A549 (cell line): ENCODE measurements around the gene GRIK2. TPM values are rescaled to one million over a fixed set of nuclear protein-coding genes. Genes with fewer than 3 reads are reported as not detected.

Source experiments
- ATAC-seq, 2 experiments: fragments of 200-7000 bp in 1 of 2; fragments of >200 bp in 1 of 2; cut with Nextera tagmentation in 1 of 2; cut with Tn5 transposase in 1 of 2; 3 replicates each; pipeline versions ENCODE4 v1.8.0 to v1.9.1; 2018 to 2020; ENCODE audit warnings: mild to moderate bottlenecking in 1 of 2, moderate library complexity in 1 of 2
- CTCF ChIA-PET: fragments of 300-600 bp; sonication (Branson Sonifier 250); formaldehyde crosslinking; extraction: SDS; loops from one replicate; lab custom pipeline; 2021; ENCODE audit warnings: antibody characterized with exemption, inconsistent platforms; lab: Yijun Ruan, JAX
- POLR2A ChIA-PET: fragments of 350-600 bp; formaldehyde crosslinking; extraction: SDS; loops from one replicate; lab custom pipeline; 2021; ENCODE audit warnings: antibody characterized with exemption, inconsistent platforms; lab: Yijun Ruan, JAX
- DNase-seq, 2 experiments: peaks; one replicate each; pipeline versions ENCODE4 v3.0.0 to v3.0.0-alpha.2; 2011 to 2016; ENCODE audit warnings: low read depth in 1 of 2, low spot score in 1 of 2
- FAIRE-seq: peaks from 2 replicates; lab custom pipeline; 2011; peaks lifted over from hg19 to GRCh38; lab: Jason Lieb, UNC
- H3K27ac ChIP-seq, 2 experiments: fragments of >200 bp; sonication (Bioruptor Twin); formaldehyde crosslinking; 3 replicates each; pipeline ENCODE4 v1.5.1; 2016 to 2017
- H3K4me1 ChIP-seq: fragments of >200 bp; sonication (Bioruptor Twin); formaldehyde crosslinking; 3 replicates; pipeline ENCODE4 v1.6.1; 2016
- H3K4me2 ChIP-seq: fragments of >200 bp; sonication (Bioruptor Twin); formaldehyde crosslinking; 3 replicates; pipeline ENCODE4 v1.6.1; 2016
- H3K4me3 ChIP-seq: fragments of >200 bp; sonication (Bioruptor Twin); formaldehyde crosslinking; 3 replicates; pipeline ENCODE4 v1.5.1; 2016
- H3K9me3 ChIP-seq: fragments of >200 bp; sonication (Bioruptor Twin); formaldehyde crosslinking; 3 replicates; pipeline ENCODE4 v1.6.1; 2016
- BCL3 ChIP-seq: fragments of >200 bp; sonication (Bioruptor Twin); formaldehyde crosslinking; IDR thresholded peaks from 3 replicates; pipeline ENCODE4 v1.6.1; 2016
- BHLHE40 ChIP-seq: IDR thresholded peaks from 2 replicates; pipeline ENCODE4 v1.6.1; 2012; ENCODE audit warnings: low read depth, low read length, inconsistent platforms
- CBX8 ChIP-seq: fragments of 200-600 bp; sonication (generic); IDR thresholded peaks from 2 replicates; pipeline ENCODE4 v1.6.1; 2016
- CHD4 ChIP-seq: fragments of 200-600 bp; sonication (generic); IDR thresholded peaks from 2 replicates; pipeline ENCODE4 v1.6.1; 2016; ENCODE audit warnings: antibody characterized with exemption, mild to moderate bottlenecking, borderline replicate concordance
- ESRRA ChIP-seq: fragments of 150-350 bp; IDR thresholded peaks from 2 replicates; pipeline ENCODE4 v1.6.1; 2014; ENCODE audit warnings: mild to moderate bottlenecking, low read length, borderline replicate concordance
- FOSB ChIP-seq: fragments of 250-450 bp; sonication (Bioruptor Pico); IDR thresholded peaks from 2 replicates; pipeline ENCODE4 v1.5.0; 2020; ENCODE audit warnings: mild to moderate bottlenecking, moderate library complexity
- GATA3 ChIP-seq: IDR thresholded peaks from 2 replicates; pipeline ENCODE4 v1.6.1; 2012; ENCODE audit warnings: borderline replicate concordance
- HDAC2 ChIP-seq: fragments of 200-600 bp; sonication (generic); IDR thresholded peaks from 2 replicates; pipeline ENCODE4 v1.6.1; 2016
- JUN ChIP-seq, 2 experiments: fragments of >200 bp; sonication (Bioruptor Twin); formaldehyde crosslinking; IDR thresholded peaks; 2 replicates in 1 of 2; 3 replicates in 1 of 2; pipeline ENCODE4 v1.6.1; 2016 to 2017
- JUNB ChIP-seq: fragments of >200 bp; sonication (Bioruptor Twin); formaldehyde crosslinking; IDR thresholded peaks from 2 replicates; pipeline ENCODE4 v1.6.1; 2016
- KDM1A ChIP-seq: fragments of 200-600 bp; sonication (generic); IDR thresholded peaks from 2 replicates; pipeline ENCODE4 v1.6.1; 2016; ENCODE audit warnings: low read depth, mild to moderate bottlenecking
- MAX ChIP-seq: IDR thresholded peaks from 2 replicates; pipeline ENCODE4 v1.6.1; 2012
- NR3C1 ChIP-seq: fragments of >200 bp; sonication (Bioruptor Twin); formaldehyde crosslinking; IDR thresholded peaks from 3 replicates; pipeline ENCODE4 v1.6.1; 2017
- PBX3 ChIP-seq: IDR thresholded peaks from 2 replicates; pipeline ENCODE4 v1.6.1; 2012
- PHF8 ChIP-seq: fragments of 200-600 bp; sonication (generic); IDR thresholded peaks from 2 replicates; pipeline ENCODE4 v1.6.1; 2016; ENCODE audit warnings: low read depth, mild to moderate bottlenecking, antibody characterized with exemption, moderate library complexity, borderline replicate concordance
- POLR2AphosphoS2 ChIP-seq: conservative IDR thresholded peaks from 2 replicates; pipeline ENCODE4 v1.6.1; 2012; ENCODE audit warnings: low read length, improper control_type of control experiment, inconsistent platforms
- RAD21 ChIP-seq, 2 experiments: fragments of >200 bp in 1 of 2; sonication (Bioruptor Twin) in 1 of 2; formaldehyde crosslinking in 1 of 2; IDR thresholded peaks in 1 of 2; conservative IDR thresholded peaks in 1 of 2; 2 replicates in 1 of 2; 3 replicates in 1 of 2; pipeline ENCODE4 v1.6.1; 2012 to 2018; ENCODE audit warnings: inconsistent platforms in 1 of 2
- RFX5 ChIP-seq: fragments of 450-650 bp; IDR thresholded peaks from 2 replicates; pipeline ENCODE4 v1.7.1; 2014; ENCODE audit warnings: antibody characterized with exemption, mild to moderate bottlenecking, moderate library complexity
- RNF2 ChIP-seq: fragments of 200-600 bp; sonication (generic); IDR thresholded peaks from 2 replicates; pipeline ENCODE4 v1.6.1; 2016; ENCODE audit warnings: low read depth, mild to moderate bottlenecking, antibody characterized with exemption, moderate library complexity, borderline replicate concordance
- SREBF2 ChIP-seq: fragments of 450-650 bp; IDR thresholded peaks from 2 replicates; pipeline ENCODE4 v1.6.1; 2014; ENCODE audit warnings: mild to moderate bottlenecking, moderate library complexity
- TFCP2L1 ChIP-seq: fragments of 250-450 bp; sonication (Bioruptor Pico); IDR thresholded peaks from 2 replicates; pipeline ENCODE4 v1.5.0; 2021; ENCODE audit warnings: mild to moderate bottlenecking
- TP53 ChIP-seq: fragments of 250-450 bp; sonication (Bioruptor Pico); IDR thresholded peaks from 2 replicates; pipeline ENCODE4 v1.5.0; 2021; ENCODE audit warnings: mild to moderate bottlenecking, moderate library complexity
- ZNF302 ChIP-seq: fragments of 250-450 bp; sonication (Bioruptor Pico); IDR thresholded peaks from 2 replicates; pipeline ENCODE4 v1.9.0; 2021; ENCODE audit warnings: inconsistent platforms, mild to moderate bottlenecking, moderate library complexity
- ZSCAN20 ChIP-seq: fragments of 250-450 bp; sonication (Bioruptor Pico); IDR thresholded peaks from 2 replicates; pipeline ENCODE4 v1.8.0; 2022; ENCODE audit warnings: mild to moderate bottlenecking, moderate library complexity
- WGBS: methylation state at CpG from one replicate; pipeline ENCODE4 v1.1.6; 2017; ENCODE audit errors: missing lambda C conversion rate; 5-methylcytosine and 5-hydroxymethylcytosine counted together
- polyA plus RNA-seq, 4 experiments: library from polyadenylated mRNA; depleted of rRNA in 3 of 4; stranded (reverse); fragments of >200 nt; fragmentation: RNase III in 1 of 4; extraction: RNeasy Plus Mini Kit Qiagen cat#74134 plus additional on column Dnase treatment in 1 of 4; gene quantifications; 2 replicates in 3 of 4; 3 replicates in 1 of 4; pipeline ENCODE4 v1.2.3, GENCODE V29; 2011 to 2017

GRIK2 gene
- polyA plus RNA-seq, 2 of the 4 experiments (the other 2 are of a cell fraction), result 0.56 to 0.65 TPM

GRCh38 chr6:101352316-101352715, 41.2 kb upstream of the GRIK2 start:
- ATAC-seq (no peak), FAIRE-seq (no peak), DNase-seq (no peak)
- H3K4me3 ChIP-seq, result no peak overlapping the region
- H3K4me2 ChIP-seq, result no peak overlapping the region
- ChIA-PET POLR2A (no interaction called here), CTCF (no interaction called here)
- no peaks in the 10 kb centered on the region for H3K9me3 ChIP-seq
- WGBS, result 25% methylated on average over 4 of the region's 4 CpGs
- TF ChIP-seq RNF2 (no peak), PBX3 (no peak)
- H3K27ac ChIP-seq, result no peak overlapping the region
- no peaks in the 10 kb centered on the region for H3K4me1 ChIP-seq

- 26% methylated on average over 4 of the region's 4 CpGs for WGBS
- no peak for DNase-seq
- FAIRE-seq, result no peak
- Histone ChIP-seq H3K4me2 (no peak overlapping the region), H3K9me3 (no peaks in the 10 kb centered on the region), H3K4me3 (no peak overlapping the region), H3K4me1 (no peaks in the 10 kb centered on the region), H3K27ac (no peak overlapping the region)
- ChIA-PET CTCF (no interaction called here), POLR2A (no interaction called here)
- ATAC-seq, result no peak
- TF ChIP-seq SREBF2 (no peak), POLR2AphosphoS2 (no peak), RNF2 (no peak), BHLHE40 (no peak), NR3C1 (no peak), TP53 (no peak), CHD4 (no peak), FOSB (CRISPR knock-in tag) (no peak), MAX (no peak), ZNF302 (no peak)
Observed at GRCh38 chr6:101365181-101365580, 28.3 kb upstream of the GRIK2 start.

- DNase-seq (no peak), ATAC-seq (no peak), FAIRE-seq (no peak)
- ChIA-PET CTCF (no interaction called here), POLR2A (no interaction called here)
- H3K27ac ChIP-seq, result no peak overlapping the region
- 59% methylated on average over 2 of the region's 2 CpGs for WGBS
- H3K4me1 ChIP-seq, result no peaks in the 10 kb centered on the region
- H3K9me3 ChIP-seq, result no peaks in the 10 kb centered on the region
- no peak overlapping the region for H3K4me3 ChIP-seq
- TF ChIP-seq TFCP2L1 (no peak), ZNF302 (no peak), JUNB (no peak), RAD21 (conservative IDR thresholded peaks at IDR 0.05 in 1 of 2, IDR thresholded peaks at IDR 0.05 in 1 of 2) (no peak), RFX5 (no peak), KDM1A (no peak), GATA3 (no peak), ESRRA (no peak), BCL3 (no peak), PHF8 (no peak), BHLHE40 (no peak), MAX (no peak), POLR2AphosphoS2 (no peak), CBX8 (no peak), HDAC2 (no peak), JUN (IDR thresholded peaks at IDR 0.05) (no peak), ZSCAN20 (CRISPR knock-in tag) (no peak)
- H3K4me2 ChIP-seq, result no peak overlapping the region
Observed at GRCh38 chr6:101379926-101380325, 13.6 kb upstream of the GRIK2 start.
